HCT116 (cell line): ENCODE results near the gene PTGR1. TPM values are rescaled to one million over a fixed set of nuclear protein-coding genes. Genes with fewer than 3 reads are reported as not detected.

Source experiments
- ATAC-seq: fragments of 200-7000 bp; cut with Tn5 transposase; 2 replicates; pipeline ENCODE4 v1.9.1; 2020; ENCODE audit warnings: mild to moderate bottlenecking, moderate library complexity
- BruUV-seq: library from RNA; stranded (reverse); fragments of 400-500 nt; replicated peaks from 2 replicates; lab custom pipeline; 2021; lab: Mats Ljungman, UMichigan
- CTCF ChIA-PET: fragments of 300-600 bp; sonication (Branson Sonifier 250); formaldehyde crosslinking; loops from one replicate; lab custom pipeline; 2021; ENCODE audit warnings: antibody characterized with exemption; lab: Charles Lee
- POLR2A ChIA-PET: fragments of 300-600, 350-600 bp; sonication (Branson Sonifier 250); formaldehyde crosslinking; loops from one replicate; lab custom pipeline; 2021; ENCODE audit warnings: antibody characterized with exemption; lab: Charles Lee
- RAD21 ChIA-PET, 2 experiments: fragments of 300-600 bp; sonication (Branson Sonifier 250); formaldehyde crosslinking; loops; one replicate each; lab custom pipeline; 2023; ENCODE audit warnings: low total read pairs in 2 of 2; ENCODE audit not compliant: uncharacterized antibody in 2 of 2, unreplicated experiment in 2 of 2, low non-redundant PET in 1 of 2; lab: Charles Lee
- DNase-seq: peaks from one replicate; pipeline ENCODE4 v3.0.0-alpha.2; 2010; ENCODE audit warnings: low read depth, low spot score
- H2AFZ ChIP-seq: fragments of 200-600 bp; shearing (Covaris generic), sonication (generic); 2 replicates; pipeline ENCODE4 v1.6.1; 2017; ENCODE audit warnings: low read depth, mixed run types, mixed read lengths, antibody characterized with exemption, low read length; ENCODE audit not compliant: poor library complexity, severe bottlenecking
- H3K27ac ChIP-seq: 2 replicates; pipeline ENCODE4 v1.5.1; 2012; ENCODE audit warnings: low read depth, low read length
- H3K27me3 ChIP-seq: fragments of 200-600 bp; sonication (generic); 2 replicates; pipeline ENCODE4 v1.6.1; 2016; ENCODE audit warnings: mixed run types, low read length, mixed read lengths; ENCODE audit not compliant: insufficient read depth
- H3K36me3 ChIP-seq, 2 experiments: fragments of 200-500 bp in 1 of 2; fragments of 200-600 bp in 1 of 2; sonication (Bioruptor generic) in 1 of 2; sonication (generic) in 1 of 2; 2 replicates each; pipeline versions ENCODE4 v1.5.1 to v1.6.1; 2014 to 2016; ENCODE audit warnings: low read length in 2 of 2, inconsistent platforms in 1 of 2, mixed read lengths in 1 of 2, mixed run types in 1 of 2; ENCODE audit not compliant: insufficient read depth in 2 of 2, control insufficient read depth in 1 of 2
- H3K4me1 ChIP-seq, 2 experiments: fragments of 200-600 bp in 1 of 2; sonication (generic) in 1 of 2; 2 replicates each; pipeline versions ENCODE4 v1.5.1 to v1.6.1; 2012 to 2017; ENCODE audit warnings: low read length in 2 of 2, inconsistent platforms in 1 of 2, mild to moderate bottlenecking in 1 of 2, mixed read lengths in 1 of 2, mixed run types in 1 of 2, moderate library complexity in 1 of 2; ENCODE audit not compliant: insufficient read depth in 2 of 2, control insufficient read depth in 1 of 2
- H3K4me2 ChIP-seq: fragments of 200-600 bp; sonication (generic); 2 replicates; pipeline ENCODE4 v1.6.1; 2017; ENCODE audit warnings: mixed run types, low read length, mixed read lengths
- H3K4me3 ChIP-seq, 2 experiments: fragments of 200-600 bp in 1 of 2; sonication (generic) in 1 of 2; replicated peaks in 1 of 2; 2 replicates each; pipeline ENCODE4 v1.5.1; 2011 to 2016; ENCODE audit warnings: low read length in 2 of 2, control low read depth in 1 of 2, low read depth in 1 of 2, mild to moderate bottlenecking in 1 of 2, mixed read lengths in 1 of 2, mixed run types in 1 of 2
- H3K79me2 ChIP-seq: fragments of 200-600 bp; sonication (generic); 2 replicates; pipeline ENCODE4 v1.6.1; 2017; ENCODE audit warnings: mild to moderate bottlenecking, mixed run types, low read length, moderate library complexity, mixed read lengths; ENCODE audit not compliant: insufficient read depth
- H3K9ac ChIP-seq: fragments of 200-600 bp; sonication (generic); 2 replicates; pipeline ENCODE4 v1.6.1; 2016; ENCODE audit warnings: low read length, mixed read lengths
- H3K9me2 ChIP-seq: fragments of 200-600 bp; sonication (generic), shearing (Covaris generic); 2 replicates; pipeline ENCODE4 v1.6.1; 2017; ENCODE audit warnings: mixed run types, mild to moderate bottlenecking, moderate library complexity; ENCODE audit not compliant: insufficient read depth
- H3K9me3 ChIP-seq, 2 experiments: fragments of 200-500 bp in 1 of 2; fragments of 200-600 bp in 1 of 2; sonication (Bioruptor generic) in 1 of 2; sonication (generic) in 1 of 2; 2 replicates each; pipeline ENCODE4 v1.6.1; 2014 to 2017; ENCODE audit warnings: low read length in 2 of 2, mixed read lengths in 2 of 2, inconsistent platforms in 1 of 2, low read depth in 1 of 2, mild to moderate bottlenecking in 1 of 2, mixed run types in 1 of 2, moderate library complexity in 1 of 2; ENCODE audit not compliant: control insufficient read depth in 1 of 2, insufficient read depth in 1 of 2
- H4K20me1 ChIP-seq: fragments of 200-600 bp; sonication (generic), shearing (Covaris generic); 2 replicates; pipeline ENCODE4 v1.6.1; 2017; ENCODE audit warnings: mixed run types, mild to moderate bottlenecking, moderate library complexity; ENCODE audit not compliant: insufficient read depth
- CEBPB ChIP-seq: IDR thresholded peaks from 2 replicates; pipeline ENCODE4 v1.6.1; 2012; ENCODE audit warnings: low read depth
- POLR2AphosphoS5 ChIP-seq: IDR thresholded peaks from 2 replicates; pipeline ENCODE4 v1.6.1; 2011; ENCODE audit warnings: mild to moderate bottlenecking, low read depth, low read length, moderate library complexity
- SIN3A ChIP-seq: IDR thresholded peaks from 2 replicates; pipeline ENCODE4 v1.6.1; 2012; ENCODE audit warnings: low read depth
- SP1 ChIP-seq: IDR thresholded peaks from 2 replicates; pipeline ENCODE4 v1.6.1; 2012; ENCODE audit warnings: low read depth
- SRF ChIP-seq: IDR thresholded peaks from 2 replicates; pipeline ENCODE4 v1.6.1; 2012; ENCODE audit warnings: low read depth
- intact Hi-C: fragments of 100-400 bp; cut with micrococcal nuclease; formaldehyde crosslinking; loops from 2 replicates; pipeline ENCODE4 v1.10.0; 2022
- total RNA-seq: library from RNA; stranded (reverse); gene quantifications from one replicate; pipeline ENCODE4 v1.2.1, GENCODE V29; 2021; ENCODE audit not compliant: unreplicated experiment
- TF ChIP-seq, protein P1 (sequence below): IDR thresholded peaks from 2 replicates; pipeline ENCODE4 v1.6.1; 2012; ENCODE audit warnings: low read depth

PTGR1 gene
- total RNA-seq, 1 experiment from 2014 or later, result 53.9 TPM

DNA sequence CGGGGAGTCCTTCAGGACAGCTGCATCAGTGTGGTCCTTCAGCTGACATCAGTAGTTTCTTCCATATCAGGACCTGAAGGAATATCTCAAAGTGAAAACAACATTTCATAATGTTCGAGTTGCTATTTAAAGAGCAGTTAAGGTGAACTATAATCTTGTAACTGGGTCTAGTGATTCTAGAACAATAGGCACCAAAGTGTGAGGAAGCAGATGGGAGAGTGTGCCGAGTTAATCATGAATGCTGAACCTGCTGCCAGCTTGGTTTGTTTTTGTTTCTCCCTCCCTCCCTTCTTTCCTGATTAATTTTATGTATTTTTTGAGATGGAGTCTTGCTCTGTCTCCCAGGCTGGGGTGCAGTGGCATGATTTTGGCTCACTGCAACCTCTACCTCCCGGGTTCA lies 3.6 kb upstream of the PTGR1 start:
- CTCF ChIA-PET, result no interaction called here
- Histone ChIP-seq H4K20me1 (no peaks in the 10 kb centered on the region), H3K9ac (no peak overlapping the region), H3K9me3 (no peaks in the 10 kb centered on the region)
- BruUV-seq, result no TSS peak
- TF ChIP-seq CEBPB (no peak), SRF (no peak), SP1 (no peak), POLR2AphosphoS5 (no peak), SIN3A (no peak)
- TF ChIP-seq, protein P1, sequence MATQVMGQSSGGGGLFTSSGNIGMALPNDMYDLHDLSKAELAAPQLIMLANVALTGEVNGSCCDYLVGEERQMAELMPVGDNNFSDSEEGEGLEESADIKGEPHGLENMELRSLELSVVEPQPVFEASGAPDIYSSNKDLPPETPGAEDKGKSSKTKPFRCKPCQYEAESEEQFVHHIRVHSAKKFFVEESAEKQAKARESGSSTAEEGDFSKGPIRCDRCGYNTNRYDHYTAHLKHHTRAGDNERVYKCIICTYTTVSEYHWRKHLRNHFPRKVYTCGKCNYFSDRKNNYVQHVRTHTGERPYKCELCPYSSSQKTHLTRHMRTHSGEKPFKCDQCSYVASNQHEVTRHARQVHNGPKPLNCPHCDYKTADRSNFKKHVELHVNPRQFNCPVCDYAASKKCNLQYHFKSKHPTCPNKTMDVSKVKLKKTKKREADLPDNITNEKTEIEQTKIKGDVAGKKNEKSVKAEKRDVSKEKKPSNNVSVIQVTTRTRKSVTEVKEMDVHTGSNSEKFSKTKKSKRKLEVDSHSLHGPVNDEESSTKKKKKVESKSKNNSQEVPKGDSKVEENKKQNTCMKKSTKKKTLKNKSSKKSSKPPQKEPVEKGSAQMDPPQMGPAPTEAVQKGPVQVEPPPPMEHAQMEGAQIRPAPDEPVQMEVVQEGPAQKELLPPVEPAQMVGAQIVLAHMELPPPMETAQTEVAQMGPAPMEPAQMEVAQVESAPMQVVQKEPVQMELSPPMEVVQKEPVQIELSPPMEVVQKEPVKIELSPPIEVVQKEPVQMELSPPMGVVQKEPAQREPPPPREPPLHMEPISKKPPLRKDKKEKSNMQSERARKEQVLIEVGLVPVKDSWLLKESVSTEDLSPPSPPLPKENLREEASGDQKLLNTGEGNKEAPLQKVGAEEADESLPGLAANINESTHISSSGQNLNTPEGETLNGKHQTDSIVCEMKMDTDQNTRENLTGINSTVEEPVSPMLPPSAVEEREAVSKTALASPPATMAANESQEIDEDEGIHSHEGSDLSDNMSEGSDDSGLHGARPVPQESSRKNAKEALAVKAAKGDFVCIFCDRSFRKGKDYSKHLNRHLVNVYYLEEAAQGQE, result no peak
- TF ChIP-seq, all 23 proteins: peak for 0
- H3K27ac ChIP-seq, result no peak overlapping the region
- ATAC-seq, result no peak
- H3K4me3 ChIP-seq, result no peak overlapping the region
- no peak for DNase-seq
- no peaks in the 10 kb centered on the region for H3K36me3 ChIP-seq
- no peaks in the 10 kb centered on the region for H3K79me2 ChIP-seq
- ChIA-PET POLR2A (no interaction called here), RAD21 (no interaction called here)
- intact Hi-C loops, result no loop called here
- H3K27me3 ChIP-seq, result no peaks in the 10 kb centered on the region
- H3K4me2 ChIP-seq, result no peak overlapping the region
- H2AFZ ChIP-seq, result no peak overlapping the region
- no peaks in the 10 kb centered on the region for H3K9me2 ChIP-seq
- H3K4me1 ChIP-seq, result peaks cover 4 to 7% of the 10 kb centered on the region in 2 experiments; a peak in 3 of 4 replicates
